ENCODE measurements around the gene SH2B2.
"Not testable (repeated sequence)": the region's sequence is repeated elsewhere in the genome, so short reads cannot be mapped to it uniquely, and the experiment has no call there.

SH2B2 gene

DNA sequence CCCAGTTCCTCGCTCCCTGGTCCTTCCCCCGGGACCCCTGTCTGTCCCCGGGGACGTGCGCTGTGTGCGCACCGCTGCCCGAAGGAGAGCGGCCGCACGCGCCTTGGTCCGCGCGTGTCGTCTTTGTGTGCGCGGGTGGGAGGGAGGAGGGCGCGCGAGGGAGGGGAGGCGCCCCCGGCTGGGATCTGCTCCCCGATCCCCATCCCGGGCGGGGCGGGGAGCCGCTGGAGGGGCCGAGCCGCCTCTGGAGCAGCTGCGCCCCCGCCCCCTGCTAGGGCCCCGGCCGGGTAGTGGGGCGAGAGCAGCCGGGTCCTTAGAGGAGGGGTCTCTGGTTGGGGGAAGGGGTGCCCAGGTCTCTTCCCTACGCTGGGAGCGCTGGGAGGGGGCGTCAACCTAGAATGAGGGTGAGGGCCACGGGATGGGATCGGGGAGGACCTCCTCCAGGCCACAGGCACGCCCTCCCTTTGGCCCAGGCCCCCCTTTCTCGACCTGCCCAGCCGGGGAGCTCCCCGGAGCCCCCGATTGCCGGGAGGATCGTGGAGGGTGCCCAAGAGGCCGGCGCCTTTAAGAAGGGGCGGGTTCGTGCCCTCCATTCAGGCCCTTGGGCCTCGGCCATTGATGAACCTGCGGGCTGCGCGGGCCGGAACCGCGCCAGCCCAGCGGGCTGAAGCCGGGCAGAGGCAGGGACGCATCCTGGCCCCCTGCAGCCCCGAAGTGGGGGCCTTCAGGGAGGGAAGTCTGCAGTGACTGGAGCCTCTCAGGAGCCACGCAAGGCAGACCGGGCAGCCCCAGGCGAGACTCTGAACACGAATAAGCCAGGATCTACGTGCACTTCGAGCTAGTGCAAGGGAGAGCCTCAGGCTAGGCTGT is 678 bp downstream of the SH2B2 start:
- peak; percentile 32 to 69 for DNase-seq

GRCh38 chr7:102287981-102288278 is 1.3 kb downstream of the SH2B2 start:
- peak in 1 of 2 experiments; percentile 12 for DNase-seq

DNA sequence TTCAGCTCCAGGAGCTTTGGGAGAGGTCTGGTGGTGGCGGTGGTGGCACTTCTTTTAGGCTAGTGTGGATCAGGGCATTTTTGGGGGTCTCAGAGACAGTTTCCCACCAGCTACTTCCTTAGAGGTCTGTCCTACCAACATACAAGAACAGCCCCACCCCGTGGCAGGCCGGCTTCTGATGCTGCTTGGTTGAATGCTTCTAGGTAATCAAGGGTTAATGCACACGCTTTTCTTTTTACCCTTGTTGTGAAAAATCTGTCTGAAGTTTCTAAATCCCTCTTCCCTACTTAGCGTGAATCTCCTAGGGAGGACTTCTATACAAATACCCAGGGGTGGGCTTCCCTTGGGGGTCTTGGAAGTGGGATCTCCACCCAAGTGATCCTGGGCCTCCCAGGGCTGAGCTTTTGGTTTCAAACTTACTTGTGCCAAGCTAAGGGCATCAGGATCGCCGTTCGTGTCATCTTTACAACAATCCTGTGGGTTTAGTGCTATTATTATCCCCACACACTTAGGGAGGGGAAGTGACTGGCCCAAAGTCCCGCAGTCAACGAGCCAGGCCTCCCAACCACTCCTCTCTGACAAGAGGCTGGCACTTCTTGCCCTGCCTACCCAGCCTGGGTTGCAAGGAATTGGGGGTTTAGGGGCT is 1.7 kb downstream of the SH2B2 start:
- DNase-seq, result peak in 1 of 2 experiments; percentile 34

DNA sequence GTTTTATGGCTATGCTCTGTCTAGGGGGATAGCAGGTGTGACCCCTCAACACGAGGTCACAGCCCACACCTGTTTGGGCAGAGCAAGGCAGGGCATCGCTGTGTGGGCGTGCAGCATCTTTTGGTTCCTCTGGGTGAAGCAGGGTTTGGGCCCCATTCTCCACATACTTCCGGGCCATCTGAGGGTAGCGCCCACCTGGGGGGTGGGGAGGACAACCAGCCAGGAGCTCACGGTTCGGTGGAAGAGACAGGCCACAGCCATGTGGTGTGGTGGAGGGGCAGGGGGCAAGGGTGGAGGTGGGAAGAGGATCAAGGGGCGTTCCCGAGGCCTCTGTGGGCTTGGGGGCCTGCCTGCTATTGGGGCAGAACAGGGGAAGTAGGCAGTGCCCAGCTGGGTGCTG is 2.4 kb downstream of the SH2B2 start:
- no peak for DNase-seq

DNA sequence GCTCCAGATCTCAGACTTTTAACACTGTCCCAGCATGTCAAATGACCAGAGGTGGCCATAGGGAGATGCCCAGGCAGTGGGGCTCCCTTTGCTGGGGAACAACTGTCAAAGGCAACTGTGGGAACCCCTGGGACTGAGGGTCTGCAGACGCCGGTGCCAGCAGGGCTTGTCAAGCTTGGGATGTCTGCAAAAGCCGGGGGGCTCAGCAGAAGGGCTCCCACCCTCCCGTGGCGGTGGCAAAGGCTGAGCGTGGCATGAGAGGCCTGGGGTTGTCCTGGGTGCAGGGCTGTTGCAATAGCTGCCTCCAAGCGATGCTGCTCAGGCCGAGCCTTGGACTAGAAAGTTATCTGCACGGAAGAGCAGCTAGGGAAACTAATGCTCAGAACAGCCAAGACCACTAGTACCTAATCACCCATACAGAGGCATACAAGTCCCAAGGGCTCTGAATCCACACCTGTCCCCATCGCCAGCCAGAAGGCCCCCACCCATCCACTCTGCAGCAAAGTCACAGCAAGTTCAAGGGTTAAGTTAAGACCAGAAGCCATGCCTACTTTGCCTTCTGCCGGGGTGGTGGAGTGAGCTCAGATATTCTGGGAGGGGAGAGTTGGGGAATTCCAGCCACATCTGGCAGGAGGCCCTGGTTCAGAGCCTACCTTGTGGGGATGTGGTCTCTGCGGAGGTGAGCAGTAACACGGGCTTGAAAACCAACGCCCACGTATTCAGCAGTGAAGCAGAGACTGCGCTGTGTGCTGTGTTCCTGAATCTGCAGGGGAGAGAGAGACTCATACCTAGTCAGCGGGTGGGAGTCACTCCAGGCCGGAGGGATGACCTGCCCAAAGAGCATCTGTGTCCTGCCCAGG is 4.6 kb downstream of the SH2B2 start:
- no peak for DNase-seq

DNA sequence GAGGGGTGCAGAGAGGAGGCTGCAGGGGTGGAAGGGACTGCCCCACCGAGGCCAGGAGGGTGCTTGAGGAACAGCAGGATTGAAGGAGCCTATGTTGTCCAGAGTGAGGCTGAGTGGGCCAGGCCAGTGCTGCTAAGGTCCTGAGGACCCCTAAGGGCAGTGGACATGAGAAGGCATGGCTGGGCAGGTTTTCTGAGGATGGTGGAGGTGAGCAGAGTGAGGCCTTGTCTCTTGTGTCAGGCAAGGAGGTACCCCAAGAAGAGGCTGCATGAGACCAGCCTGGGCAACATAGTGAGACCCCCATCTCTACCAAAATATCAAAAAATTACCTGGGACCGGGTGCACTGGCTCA is 5.2 kb downstream of the SH2B2 start:
- DNase-seq, result no peak

- no peak for DNase-seq
Observed at GRCh38 chr7:102292813-102293798, 6.4 kb downstream of the SH2B2 start.

GRCh38 chr7:102294589-102294988 is 7.9 kb downstream of the SH2B2 start:
- no peak for DNase-seq

GRCh38 chr7:102295346-102296178 is 8.9 kb downstream of the SH2B2 start:
- no peak for DNase-seq

DNA sequence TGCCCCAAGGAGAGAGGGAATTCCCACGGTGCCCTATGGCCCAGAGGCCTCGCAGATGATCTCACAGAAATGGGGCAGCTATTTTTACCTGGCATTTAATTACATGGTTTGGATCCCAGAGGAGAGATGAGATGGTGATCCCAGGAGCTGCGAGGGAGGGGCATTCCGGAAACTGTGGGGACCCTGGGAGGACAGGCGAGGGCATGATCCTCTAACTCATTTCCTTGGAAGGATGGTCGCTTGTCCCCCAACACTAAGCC is 9.4 kb downstream of the SH2B2 start:
- DNase-seq, result no peak

GRCh38 chr7:102296514-102296913 is 9.8 kb downstream of the SH2B2 start:
- DNase-seq, result no peak

- DNase-seq, result no peak
Observed at GRCh38 chr7:102297487-102298218, 11.0 kb downstream of the SH2B2 start.

- DNase-seq, result no peak
Observed at GRCh38 chr7:102300643-102301221, 14.1 kb downstream of the SH2B2 start.

DNA sequence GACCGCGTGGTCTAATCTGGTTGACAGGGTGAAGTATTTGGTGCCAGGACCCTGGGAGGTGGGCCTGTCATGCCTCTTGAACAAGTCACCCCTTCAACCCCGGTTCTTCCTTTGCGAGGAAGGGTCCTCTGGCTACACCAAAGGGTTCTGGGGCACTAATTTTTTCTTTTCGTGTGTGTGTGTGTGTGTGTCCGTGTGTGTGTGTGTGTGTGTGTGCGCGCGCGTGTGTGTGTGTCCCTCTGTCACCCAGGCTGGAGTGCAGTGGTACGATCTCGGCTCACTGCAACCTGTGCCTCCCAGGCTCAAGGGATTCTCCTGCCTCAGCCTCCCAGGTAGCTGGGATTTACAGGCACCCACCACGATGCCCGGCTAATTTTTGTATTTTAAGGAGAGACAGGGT is 14.7 kb downstream of the SH2B2 start:
- DNase-seq, result not testable (repeated sequence)

GRCh38 chr7:102302025-102302424 is 15.4 kb downstream of the SH2B2 start:
- no peak for DNase-seq

DNA sequence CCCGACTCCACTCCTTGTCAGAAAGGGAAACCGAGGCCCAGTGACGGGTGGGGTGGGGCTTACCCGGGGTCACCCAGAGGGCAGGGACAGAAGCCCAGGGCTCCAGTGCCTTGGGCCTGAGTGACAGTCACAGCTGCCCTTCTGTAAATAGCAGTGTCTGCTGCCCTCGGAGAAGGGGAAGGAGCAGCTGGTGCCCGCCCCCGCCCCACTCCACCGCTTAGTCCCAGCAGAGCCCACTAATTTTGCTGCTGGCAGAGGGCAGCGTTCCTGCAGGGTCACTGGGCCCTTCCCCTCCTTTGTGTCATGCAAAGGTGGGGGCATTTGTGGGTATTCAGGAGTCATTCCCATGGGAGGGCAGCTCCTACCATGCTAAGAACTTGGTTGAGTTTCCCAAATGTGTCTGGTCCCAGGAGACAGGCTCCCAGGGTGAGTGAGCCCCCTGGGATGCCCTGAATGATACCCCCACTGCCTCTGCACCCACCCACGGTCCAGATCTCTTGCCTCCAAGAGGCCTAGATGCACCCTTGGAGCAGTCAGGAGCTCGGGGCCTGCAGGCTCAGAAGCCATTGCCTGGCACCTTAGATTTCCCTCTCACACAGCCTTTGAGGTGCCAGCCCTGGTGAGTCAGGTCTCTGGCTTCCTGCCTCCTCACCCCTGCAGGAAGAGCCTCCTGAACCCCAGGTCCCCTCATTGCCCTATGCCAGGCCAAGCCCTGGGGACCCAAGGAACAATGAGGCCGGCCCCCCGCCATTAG is 17.2 kb downstream of the SH2B2 start:
- peak; percentile 39 to 79 for DNase-seq

DNA sequence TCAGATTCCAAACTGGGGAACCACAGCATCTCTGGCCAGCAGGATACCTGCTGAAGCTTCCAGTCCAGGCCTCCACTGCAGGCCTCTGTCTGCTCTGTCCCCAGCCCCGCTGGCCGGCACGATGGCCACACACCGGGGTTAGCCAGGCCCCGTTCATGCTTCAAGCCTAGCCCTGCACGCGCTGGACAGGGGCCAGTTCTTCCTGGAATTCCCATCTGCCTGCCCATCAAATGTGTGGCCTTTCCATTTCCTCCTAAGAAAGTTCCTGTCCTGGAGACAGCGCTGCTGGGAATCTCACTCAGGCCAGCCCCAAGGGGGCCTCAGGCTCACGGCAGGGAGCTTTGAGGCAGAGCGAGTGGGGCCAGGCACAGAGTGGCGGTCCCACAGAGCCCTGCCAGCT is 18.0 kb downstream of the SH2B2 start:
- peak in 1 of 2 experiments; percentile 51 for DNase-seq

DNA sequence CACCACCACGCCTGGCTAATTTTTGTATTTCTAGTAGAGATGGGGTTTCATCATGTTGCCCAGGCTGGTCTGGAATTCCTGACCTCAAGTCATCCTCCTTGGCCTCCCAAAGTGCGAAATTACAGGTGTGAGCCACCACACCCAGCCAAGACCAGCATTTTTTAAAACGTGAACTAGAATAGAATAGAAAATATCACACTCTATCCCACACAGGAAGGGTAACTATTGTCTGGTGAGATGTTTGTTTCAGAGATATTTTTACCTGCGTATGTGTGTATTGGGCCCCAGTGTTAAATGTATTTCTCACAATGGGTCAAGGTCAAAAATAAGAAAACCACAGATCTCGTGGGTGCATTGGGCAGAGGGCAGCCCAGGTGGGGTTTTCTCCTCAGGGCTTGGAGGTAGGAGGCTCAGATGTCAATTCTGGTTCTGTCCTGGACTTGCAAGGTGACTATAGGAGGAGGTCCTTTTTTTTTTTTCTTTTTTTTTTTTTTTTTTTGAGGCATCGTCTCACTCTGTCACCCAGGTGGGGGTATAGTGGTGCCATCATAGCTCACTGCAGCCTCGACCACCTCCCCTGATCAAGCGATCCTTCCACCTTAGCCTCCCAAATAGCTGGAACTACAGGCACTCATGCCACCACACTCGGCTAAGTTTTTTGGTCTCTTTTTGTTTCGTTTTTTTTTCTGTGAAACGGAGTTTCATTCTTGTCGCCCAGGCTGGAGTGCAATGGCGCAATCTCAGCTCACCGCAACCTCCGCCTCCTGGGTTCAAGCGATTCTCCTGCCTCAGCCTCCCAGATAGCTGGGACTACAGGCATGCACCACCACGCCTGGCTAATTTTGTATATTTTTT is 19.0 kb downstream of the SH2B2 start:
- DNase-seq, result no peak
